ENCODE data around the gene IFFO2. TPM values are rescaled to one million over a fixed set of nuclear protein-coding genes. Genes with fewer than 3 reads are reported as not detected.

Gene IFFO2
- total and polyA plus RNA-seq, 2 of the 8 experiments (the other 6 are each of a cell fraction or from before 2014, with no cell fraction given): 6.6 to 10.4 TPM

DNA sequence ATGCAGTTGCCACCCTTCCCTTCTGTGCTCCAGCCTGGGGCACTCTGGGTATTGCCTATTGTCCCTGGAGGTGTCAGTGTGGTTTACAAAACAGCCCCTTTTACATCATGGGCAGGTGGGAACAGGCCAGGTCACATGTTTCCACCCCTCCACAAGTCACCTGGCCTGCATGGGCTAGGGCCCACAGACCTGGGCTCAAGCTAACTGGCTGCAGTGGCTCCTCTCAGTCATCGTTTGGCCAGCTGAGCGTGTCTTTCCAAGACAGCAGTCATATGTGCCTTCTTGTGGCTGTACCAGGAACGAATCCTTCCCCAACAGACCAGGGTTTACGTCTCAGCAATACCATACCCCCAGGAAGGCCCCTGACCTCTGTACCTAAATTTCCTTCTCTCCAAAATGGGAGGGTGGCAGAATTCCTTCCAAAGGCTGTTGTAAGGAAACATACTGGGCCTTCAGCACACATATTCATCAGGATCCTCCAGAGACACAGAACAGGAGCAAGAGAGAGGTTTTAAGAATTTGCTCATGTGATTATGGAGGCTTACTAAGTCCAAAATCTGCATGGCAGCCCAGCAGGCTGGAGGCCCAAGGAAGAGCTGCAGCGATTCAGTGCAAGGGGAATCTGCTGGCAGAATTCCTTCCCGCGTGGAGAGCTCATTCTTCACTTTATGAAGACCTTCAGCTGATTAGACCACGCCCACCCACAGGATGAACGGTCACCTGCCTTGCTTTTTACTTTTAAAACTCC is 86.5 kb downstream of the IFFO2 start:
- H4K91ac ChIP-seq (replicated peaks; ENCODE audit: insufficient read length, low read length): no peak overlapping the region
- CTCF ChIA-PET (ENCODE audit: partially characterized antibody): interaction anchor here (0.6 to 4.3 kb wide), 7 partner anchors 9 to 271 kb away, joined by 3 to 16 read pairs (median 3); partner anchors contain the start of gene TAS1R2
- no peak overlapping the region for H3K14ac ChIP-seq (ENCODE audit: insufficient read length)
- no peaks in the 10 kb centered on the region for H3K79me2 ChIP-seq (ENCODE audit: control insufficient read depth in 1 of 2, insufficient read depth in 2 of 2, low read length in 2 of 2)
- no peak overlapping the region for H2BK20ac ChIP-seq (ENCODE audit: low read length)
- no peaks in the 10 kb centered on the region; a peak in 2 of 8 replicates for H3K36me3 ChIP-seq (ENCODE audit: control insufficient read depth in 2 of 4, insufficient read depth in 4 of 4, low read length in 3 of 4)
- no peak overlapping the region for H2AK5ac ChIP-seq (ENCODE audit: low read depth, low read length)
- H3K27me3 ChIP-seq (replicated peaks in 1 of 4; ENCODE audit: control insufficient read depth in 3 of 4, extremely low read depth in 1 of 4, insufficient read depth in 3 of 4, low read length in 3 of 4): no peaks in the 10 kb centered on the region
- H3K9me3 ChIP-seq (ENCODE audit: insufficient read depth in 2 of 2, low read depth in 1 of 2, low read length in 1 of 2): no peaks in the 10 kb centered on the region
- no peak overlapping the region for H4K5ac ChIP-seq (ENCODE audit: insufficient read length, low read depth, low read length)
- H3K4me3 ChIP-seq (ENCODE audit: extremely low read depth in 1 of 4, insufficient read depth in 2 of 4, low read depth in 3 of 4, low read length in 4 of 4): no peak overlapping the region
- H2BK120ac ChIP-seq (replicated peaks; ENCODE audit: low read depth, low read length): no peak overlapping the region
- peaks cover 1 to 2% of the 10 kb centered on the region in 2 experiments for H4K20me1 ChIP-seq (replicated peaks in 1 of 2; ENCODE audit: control insufficient read depth in 1 of 2, insufficient read depth in 2 of 2, low read length in 2 of 2)
- no peak overlapping the region for H2BK5ac ChIP-seq (ENCODE audit: low read depth, low read length)
- H3K79me1 ChIP-seq (ENCODE audit: low read depth, low read length): peaks cover 2% of the 10 kb centered on the region; the same call in 1 of the 2 replicates
- DNase-seq (ENCODE audit: low read depth in 1 of 2, low spot score in 2 of 2) (no peak), FAIRE-seq (no peak)
- H3K27ac ChIP-seq (ENCODE audit: low read depth, low read length): no peak overlapping the region
- H3K23me2 ChIP-seq (ENCODE audit: low read depth, low read length): no peaks in the 10 kb centered on the region
- H3K4me1 ChIP-seq (replicated peaks in 1 of 4; ENCODE audit: control insufficient read depth in 3 of 4, insufficient read depth in 4 of 4, low read length in 3 of 4): no peaks in the 10 kb centered on the region
- POLR2A ChIA-PET (ENCODE audit: partially characterized antibody): interaction anchor here (1.0 kb wide), 1 partner anchor 33 kb away, joined by 3 read pairs; the partner anchor contains the start of gene ALDH4A1
- no peak overlapping the region for H3K18ac ChIP-seq (ENCODE audit: extremely low read depth, low read length)
- no peak overlapping the region for H3K23ac ChIP-seq (ENCODE audit: insufficient read length)
- H3K4ac ChIP-seq (replicated peaks; ENCODE audit: insufficient read length, low read depth, low read length): no peak overlapping the region
- H3K4me2 ChIP-seq (ENCODE audit: insufficient read depth in 1 of 2, low read depth in 2 of 2, low read length in 2 of 2): no peak overlapping the region
- no peak overlapping the region for H2BK15ac ChIP-seq (ENCODE audit: low read length)
- no peak overlapping the region for H2AFZ ChIP-seq (ENCODE audit: low read length)
- no peak overlapping the region for H4K8ac ChIP-seq (ENCODE audit: extremely low read depth, insufficient read depth, low read length)
- H3K9ac ChIP-seq (replicated peaks in 1 of 4; ENCODE audit: extremely low read depth in 1 of 4, low read depth in 3 of 4, low read length in 3 of 4): no peak overlapping the region
- 81% methylated on average over 9 of the region's 9 CpGs; no CpG with 5 or more reads in 1 of the 2 experiments for WGBS, 2 experiments (ENCODE audit: extremely low coverage in 1 of 2, insufficient coverage in 1 of 2, insufficient read length in 1 of 2, insufficient replicate concordance in 2 of 2, low coverage in 1 of 2, low lambda C conversion rate in 2 of 2, missing lambda C conversion rate in 1 of 2)
- TF ChIP-seq MAFK (IDR thresholded peaks at IDR 0.05; ENCODE audit: low read depth, low read length) (no peak), RAD21 (IDR thresholded peaks at IDR 0.05 in 1 of 2, conservative IDR thresholded peaks at IDR 0.05 in 1 of 2; ENCODE audit: low read depth in 2 of 2, low read length in 2 of 2) (no peak), TAF7 (optimal IDR thresholded peaks at IDR 0.05; ENCODE audit: borderline replicate concordance, low read depth, low read length) (no peak)
- no peak overlapping the region for H3K56ac ChIP-seq (replicated peaks; ENCODE audit: insufficient read length, low read depth, low read length)
- no peak overlapping the region for H2BK12ac ChIP-seq (ENCODE audit: low read depth, low read length)
